Adrenal gland (tissue), 5 donors: Measurements from ENCODE around the gene PDGFC.

Experiments used
- CTCF ChIP-seq, 6 experiments: fragments of 450-650 bp in 4 of 6; fragments of 200-600 bp in 2 of 6; sonication (generic) in 1 of 6; IDR thresholded peaks; 1 replicate in 5 of 6; 2 replicates in 1 of 6; pipeline versions ENCODE4 v1.5.1 to v1.8.0; 2016 to 2021; ENCODE audit warnings: antibody characterized with exemption in 6 of 6, mild to moderate bottlenecking in 2 of 6, moderate library complexity in 1 of 6
- POLR2A ChIP-seq, 2 donors: fragments of 450-650 bp; IDR thresholded peaks; one replicate each; pipeline ENCODE4 v1.6.1; 2017; ENCODE audit warnings: antibody characterized with exemption in 2 of 2, mild to moderate bottlenecking in 2 of 2, moderate library complexity in 1 of 2
- donor health status: DM: no; HTN: no; CAD: no.

GRCh38 chr4:156962058-156962358 lies 9.6 kb downstream of the PDGFC start:
- no peak for TF ChIP-seq CTCF (IDR thresholded peaks at IDR 0.05)
- no peak for TF ChIP-seq POLR2A (IDR thresholded peaks at IDR 0.05)
